ENCODE data around the gene SERPINA9.
"Not testable (repeated sequence)": the region's sequence is repeated elsewhere in the genome, so short reads cannot be mapped to it uniquely, and the experiment has no call there.

SERPINA9 gene, protein sequence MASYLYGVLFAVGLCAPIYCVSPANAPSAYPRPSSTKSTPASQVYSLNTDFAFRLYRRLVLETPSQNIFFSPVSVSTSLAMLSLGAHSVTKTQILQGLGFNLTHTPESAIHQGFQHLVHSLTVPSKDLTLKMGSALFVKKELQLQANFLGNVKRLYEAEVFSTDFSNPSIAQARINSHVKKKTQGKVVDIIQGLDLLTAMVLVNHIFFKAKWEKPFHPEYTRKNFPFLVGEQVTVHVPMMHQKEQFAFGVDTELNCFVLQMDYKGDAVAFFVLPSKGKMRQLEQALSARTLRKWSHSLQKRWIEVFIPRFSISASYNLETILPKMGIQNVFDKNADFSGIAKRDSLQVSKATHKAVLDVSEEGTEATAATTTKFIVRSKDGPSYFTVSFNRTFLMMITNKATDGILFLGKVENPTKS

DNA sequence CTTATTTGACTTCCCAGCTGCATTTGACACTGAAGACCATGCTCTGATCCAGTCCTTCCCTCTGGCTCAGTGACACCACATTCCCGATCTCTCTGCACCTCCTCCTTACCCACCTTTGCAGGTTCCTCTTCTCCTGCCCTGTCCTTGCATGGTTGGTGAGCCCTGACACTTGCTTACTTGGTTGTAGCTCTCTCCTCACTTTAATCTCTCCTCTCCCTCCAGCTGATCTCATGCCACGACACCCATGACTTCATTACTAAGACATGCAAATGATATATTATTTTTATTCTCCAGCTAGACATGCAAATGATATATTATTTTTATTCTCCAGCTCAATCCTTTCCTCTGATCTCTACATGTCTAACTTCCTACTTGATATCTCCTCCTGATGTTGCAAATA is at the start of gene SERPINA9:
TSS of gene SERPINA9 (minus strand) at position 175 of the 400 bp plus-strand sequence. CDS start 6,357 bp downstream, outside the sequence.
- no peak for DNase-seq (ENCODE audit: low spot score)

- DNase-seq (ENCODE audit: low spot score) = no peak
Measured at GRCh38 chr14:94524093-94524492, 48.1 kb upstream of the SERPINA9 start.

- DNase-seq (ENCODE audit: low spot score) = no peak
Measured at GRCh38 chr14:94523265-94523664, 47.3 kb upstream of the SERPINA9 start.

DNA sequence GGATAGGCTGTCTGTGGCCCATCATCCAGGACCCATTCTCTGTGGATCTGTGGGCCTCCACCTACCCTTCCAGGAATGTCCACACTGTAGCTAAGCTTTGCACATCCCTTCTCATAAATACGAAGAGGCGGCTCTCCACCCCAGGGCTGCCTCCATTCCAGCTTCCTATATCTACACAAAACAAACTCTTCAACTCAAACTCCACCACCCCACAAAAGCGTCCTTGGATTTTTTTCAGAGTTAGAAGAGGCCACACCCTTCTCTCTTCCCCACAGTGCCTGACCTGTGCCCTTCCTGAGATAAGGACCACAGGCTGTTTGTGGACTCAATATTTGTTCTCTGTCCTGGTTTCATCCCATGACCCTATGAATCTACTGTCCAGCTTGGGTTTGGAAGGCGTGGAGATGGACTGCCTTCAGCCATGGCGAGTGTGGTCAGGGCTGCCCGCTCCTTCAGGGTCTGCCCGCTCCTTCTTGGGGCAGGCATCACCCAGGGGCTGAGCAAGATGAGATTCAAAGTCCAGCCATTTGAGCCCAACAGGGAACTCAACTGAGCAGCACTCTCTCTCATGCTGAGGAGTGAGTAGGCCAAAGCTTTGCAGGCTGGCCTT is 46.2 kb upstream of the SERPINA9 start:
- no peak for DNase-seq (ENCODE audit: low spot score)

GRCh38 chr14:94521375-94522114 is 45.5 kb upstream of the SERPINA9 start:
- DNase-seq (ENCODE audit: low spot score) = no peak

DNA sequence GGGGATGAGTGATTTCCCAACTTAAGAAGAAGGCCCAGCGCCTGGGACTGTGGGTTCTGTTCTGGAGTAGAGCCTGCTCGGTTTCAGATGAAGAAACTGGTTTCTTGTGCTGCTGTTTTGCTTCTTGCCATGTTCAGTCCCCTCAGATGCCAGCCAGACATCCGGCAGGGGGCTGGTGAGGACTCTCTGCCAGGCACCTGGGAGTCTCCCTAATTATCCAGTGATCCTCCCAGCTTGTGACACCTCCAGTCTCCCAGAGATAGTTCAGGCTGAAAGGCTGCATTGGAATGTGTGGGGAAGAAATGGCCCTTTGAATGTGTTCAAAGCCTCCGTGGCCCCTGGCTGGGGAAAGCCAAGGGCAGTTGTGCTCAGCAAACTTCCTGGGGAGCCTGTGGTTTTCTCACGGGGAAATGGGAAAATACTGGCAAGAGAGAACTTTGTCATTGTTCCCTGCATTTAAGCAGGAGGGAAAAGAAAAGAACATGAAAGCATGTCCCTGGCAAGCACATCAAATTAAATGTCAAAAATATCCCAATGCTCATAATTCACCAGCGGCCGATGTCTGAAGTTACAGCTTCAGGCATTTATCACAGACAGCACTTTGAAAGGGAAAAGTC is 41.8 kb upstream of the SERPINA9 start:
- DNase-seq (ENCODE audit: low spot score) = no peak

GRCh38 chr14:94517248-94517640 is 41.2 kb upstream of the SERPINA9 start:
- DNase-seq (ENCODE audit: low spot score) = no peak

GRCh38 chr14:94515856-94516255 is 39.9 kb upstream of the SERPINA9 start:
- DNase-seq (ENCODE audit: low spot score) = no peak

- DNase-seq (ENCODE audit: low spot score) = no peak
Measured at GRCh38 chr14:94515426-94515825, 39.4 kb upstream of the SERPINA9 start.

- DNase-seq (ENCODE audit: low spot score) = no peak
Measured at GRCh38 chr14:94514351-94514750, 38.4 kb upstream of the SERPINA9 start.

DNA sequence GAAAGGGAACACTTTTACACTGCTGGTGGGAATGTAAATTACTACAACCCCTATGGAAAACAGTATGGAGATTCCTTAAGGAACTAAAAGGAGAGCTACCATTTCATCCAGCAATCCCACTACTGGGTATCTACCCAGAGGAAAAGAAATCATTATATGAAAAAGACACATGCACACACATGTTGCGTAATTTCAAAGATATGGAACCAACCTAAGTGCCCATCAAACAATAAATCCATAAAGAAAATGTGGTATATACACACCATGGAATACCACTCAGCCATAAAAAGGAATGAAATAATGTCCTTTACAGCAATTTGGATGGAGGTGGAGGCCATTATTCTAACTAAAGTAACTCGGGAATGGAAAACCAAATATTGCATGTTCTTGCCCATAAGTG is 34.5 kb upstream of the SERPINA9 start:
- not testable (repeated sequence) for DNase-seq (ENCODE audit: low spot score)

- DNase-seq (ENCODE audit: low spot score) = no peak
Measured at GRCh38 chr14:94509356-94509755, 33.4 kb upstream of the SERPINA9 start, which contains the start of gene SERPINA12. Gene SERPINA12, minus strand, starts transcription at chr14:94509469. Its CDS starts 11,072 bp downstream, at chr14:94498397.

GRCh38 chr14:94505641-94506040 is 29.6 kb upstream of the SERPINA9 start:
- DNase-seq (ENCODE audit: low spot score) = no peak

DNA sequence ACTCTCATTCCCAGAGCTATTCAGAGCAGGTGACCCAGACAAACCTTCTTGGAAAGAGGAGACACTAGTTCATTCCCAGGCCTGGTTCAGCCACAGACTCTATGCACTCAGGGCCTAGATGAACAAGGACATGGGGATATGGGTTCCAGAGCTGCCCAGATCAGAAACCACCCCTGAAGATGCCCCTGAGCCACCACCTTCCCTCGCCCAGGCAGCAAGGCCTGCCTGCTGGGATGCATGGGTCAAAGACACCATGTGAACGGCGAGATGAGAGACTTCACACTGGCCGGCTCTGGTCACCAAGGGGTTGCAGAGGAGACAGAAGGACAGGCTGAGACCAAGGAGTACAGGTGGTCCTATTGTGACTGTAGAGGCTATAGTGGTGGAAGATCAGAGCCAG is 29.2 kb upstream of the SERPINA9 start:
- no peak for DNase-seq (ENCODE audit: low spot score)

DNA sequence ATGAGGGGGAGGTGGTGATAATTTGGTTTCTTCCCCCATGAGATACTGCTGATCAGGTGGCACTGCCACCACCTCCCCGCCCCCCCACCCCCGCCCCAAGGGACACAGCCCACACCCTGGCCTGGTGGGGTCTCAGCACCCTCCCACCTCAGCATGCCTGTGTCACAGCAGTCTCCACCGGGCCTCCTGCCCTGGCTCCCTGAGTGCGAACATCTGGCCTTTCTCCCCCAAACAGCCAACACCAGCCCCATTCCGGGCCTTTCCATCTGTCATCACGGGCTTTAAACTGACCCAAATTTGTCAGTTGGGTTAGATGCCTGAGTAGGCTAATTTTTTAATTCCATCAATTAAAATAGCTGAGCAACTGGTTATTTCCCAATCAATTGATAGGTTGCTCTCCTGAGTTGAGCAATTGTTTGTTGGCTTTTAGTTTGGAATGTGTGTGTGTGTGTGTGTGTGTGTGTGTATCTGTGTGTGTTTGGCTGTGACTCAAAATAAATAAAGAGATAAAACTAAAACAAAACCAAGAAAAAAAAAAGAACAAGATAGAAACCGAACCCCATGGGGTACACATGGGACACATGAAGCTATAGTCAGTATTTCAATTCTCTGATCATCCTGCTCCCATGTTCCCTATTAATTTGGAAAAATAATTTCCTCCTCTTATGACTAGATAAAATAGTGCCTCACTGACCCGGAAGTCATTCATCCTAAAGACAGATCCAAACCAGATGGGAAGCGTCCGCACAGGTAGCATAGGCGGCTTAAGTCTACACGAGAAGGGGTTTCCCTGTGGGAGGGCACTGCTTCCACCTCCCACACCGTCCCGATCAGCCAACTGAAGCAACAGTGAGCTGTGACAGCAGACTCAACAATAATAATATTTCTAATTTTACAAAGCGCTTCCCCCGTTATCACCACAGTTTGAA is 25.9 kb upstream of the SERPINA9 start:
- no peak for DNase-seq (ENCODE audit: low spot score)

GRCh38 chr14:94500264-94500663 is 24.3 kb upstream of the SERPINA9 start:
- DNase-seq (ENCODE audit: low spot score) = no peak

DNA sequence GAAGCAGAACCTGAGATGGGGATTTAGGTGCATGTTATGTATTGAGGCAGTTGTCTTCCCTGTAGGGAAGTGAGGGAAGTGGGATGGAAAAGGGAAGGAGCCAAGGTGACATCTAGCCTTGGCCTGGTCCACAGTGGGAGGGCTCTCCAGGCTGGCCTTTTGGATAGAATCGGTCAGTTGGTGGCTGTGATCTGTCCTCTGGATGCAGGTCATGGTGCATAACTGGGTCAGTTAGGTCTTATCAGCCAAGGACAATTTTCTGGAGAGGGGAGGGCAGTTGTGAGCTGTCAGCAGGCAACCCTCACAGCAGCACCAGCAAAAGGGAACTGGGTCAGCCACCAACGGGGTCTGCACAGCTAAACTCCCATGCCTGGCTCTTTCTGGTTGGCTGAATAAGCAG is 23.7 kb upstream of the SERPINA9 start:
- no peak for DNase-seq (ENCODE audit: low spot score)

DNA sequence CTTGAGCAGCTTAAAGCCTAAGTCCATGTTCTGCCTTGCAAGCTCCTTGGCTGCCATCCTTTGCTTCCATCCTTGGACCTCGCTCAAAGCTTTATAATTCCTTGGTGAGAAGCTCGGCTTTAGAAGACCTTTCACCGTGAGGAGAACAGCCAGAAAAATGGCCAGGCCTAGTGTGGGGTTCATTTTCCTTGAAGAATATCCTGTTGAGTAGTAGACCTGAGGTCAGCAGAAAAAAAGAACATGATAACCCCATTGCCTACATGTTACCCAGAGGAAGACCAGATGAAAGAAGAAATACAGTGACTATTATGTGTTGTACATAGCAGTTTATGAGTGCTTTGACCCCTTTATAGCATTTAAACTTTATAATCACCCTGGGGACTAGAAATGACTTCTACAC is 22.2 kb upstream of the SERPINA9 start:
- no peak for DNase-seq (ENCODE audit: low spot score)

DNA sequence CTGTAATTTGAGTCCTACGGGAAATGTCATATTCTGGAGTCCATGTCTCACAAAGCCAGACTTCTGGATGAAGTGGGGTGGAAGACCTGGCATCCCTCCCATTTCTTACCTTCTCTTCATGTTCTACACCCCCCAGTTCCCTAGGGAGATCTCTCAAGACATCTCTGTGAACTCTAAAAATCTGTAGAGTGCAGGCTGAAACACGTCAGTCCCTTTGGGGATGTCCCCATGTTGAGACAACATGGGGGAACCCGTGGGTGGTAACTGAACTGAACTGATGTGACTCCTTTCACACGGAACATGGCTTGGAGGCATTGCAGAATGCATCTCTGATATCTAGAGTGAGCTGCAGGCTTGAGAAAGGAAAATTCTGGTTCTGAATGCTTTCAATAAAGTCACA is 18.1 kb upstream of the SERPINA9 start:
- DNase-seq (ENCODE audit: low spot score) = no peak

GRCh38 chr14:94491511-94491910 is 15.5 kb upstream of the SERPINA9 start:
- DNase-seq (ENCODE audit: low spot score) = no peak

DNA sequence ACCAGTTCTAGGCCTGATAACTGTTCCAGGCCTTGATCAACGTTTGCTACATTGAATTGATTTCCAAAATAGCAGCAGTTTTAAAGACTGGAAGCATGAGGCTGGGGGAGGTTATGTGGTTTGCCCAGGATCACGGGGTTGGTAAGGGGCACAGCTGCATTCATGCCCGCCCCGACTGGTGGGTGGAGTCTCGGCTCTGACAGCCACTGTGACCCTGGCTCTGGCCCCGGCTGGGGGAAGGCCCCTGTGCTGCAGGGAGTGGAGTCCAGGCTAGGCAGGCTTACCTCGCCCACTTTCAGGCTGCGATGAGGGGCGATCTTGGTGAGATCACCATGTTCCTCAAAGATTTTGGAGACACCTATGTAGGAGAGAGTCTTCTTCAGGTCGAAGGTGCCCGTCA is 13.3 kb upstream of the SERPINA9 start:
- DNase-seq (ENCODE audit: low spot score) = no peak
